Ovary (tissue), 9 donors: ENCODE results near the gene PPARD. TPM values are rescaled to one million over a fixed set of nuclear protein-coding genes. Genes with fewer than 3 reads are reported as not detected.
"Not testable (repeated sequence)": the region's sequence is repeated elsewhere in the genome, so short reads cannot be mapped to it uniquely, and the experiment has no call there.

Experiments used
- DNase-seq, 5 donors: peaks; one replicate each; pipeline ENCODE4 v3.0.0-alpha.2; 2019 to 2020
- H3K27ac ChIP-seq, 2 donors: fragments of 200-600 bp; one replicate each; pipeline versions ENCODE4 v1.5.1 to v1.8.0; 2019 to 2022
- H3K27me3 ChIP-seq: fragments of 200-600 bp; one replicate; pipeline ENCODE4 v1.8.0; 2022
- H3K36me3 ChIP-seq: fragments of 200-600 bp; sonication (generic); one replicate; pipeline ENCODE4 v1.5.1; 2019
- H3K4me1 ChIP-seq: one replicate; pipeline ENCODE4 v1.8.1; 2013; ENCODE audit warnings: mild to moderate bottlenecking, moderate library complexity; ENCODE audit not compliant: insufficient read depth
- H3K4me3 ChIP-seq: fragments of 200-600 bp; sonication (generic); one replicate; pipeline ENCODE4 v1.5.1; 2017
- H3K9me3 ChIP-seq, 2 donors: fragments of 200-600 bp in 1 of 2; sonication (generic) in 1 of 2; one replicate each; pipeline versions ENCODE4 v1.5.1 to v1.8.1; 2013 to 2019; ENCODE audit warnings: mild to moderate bottlenecking in 1 of 2, moderate library complexity in 1 of 2
- EP300 ChIP-seq: sonication (generic); formaldehyde crosslinking; IDR thresholded peaks from one replicate; pipeline ENCODE4 v1.6.1; 2017; ENCODE audit warnings: antibody characterized with exemption
- POLR2A ChIP-seq: fragments of 450-650 bp; IDR thresholded peaks from one replicate; pipeline ENCODE4 v1.6.1; 2017; ENCODE audit warnings: antibody characterized with exemption, mild to moderate bottlenecking, moderate library complexity
- WGBS, 3 donors: extraction: QIAGEN DNeasy Blood & Tissue Kit in 1 of 3; methylation state at CpG; one replicate each; pipeline versions ENCODE4 v1.1.5 to v1.1.7; 2013 to 2017; 5-methylcytosine and 5-hydroxymethylcytosine counted together
- intact Hi-C, 4 donors: fragments of 100-400 bp; cut with DNase I; formaldehyde crosslinking; loops; one replicate each; pipeline versions ENCODE4 v1.11.0 to v1.15.1; 2022 to 2023
- polyA plus RNA-seq, 2 donors: library from polyadenylated mRNA; stranded (reverse); fragments of 200-250 nt in 1 of 2; fragments of 350-450 nt in 1 of 2; fragmentation: Illumina TruSeq in 1 of 2; extraction: RNeasy Lipid Tissue Mini Kit (QIAGEN cat#74804) in 1 of 2; gene quantifications; one replicate each; pipeline ENCODE4 v1.2.3, GENCODE V29; 2013 to 2014
- total RNA-seq, 7 donors: library from RNA; depleted of rRNA in 2 of 7; stranded (reverse); fragments of >200 nt in 2 of 7; fragmentation: NEBNext Ultra II Directional in 3 of 7; extraction: Animal tissue kit (Norgen Biotek cat#: 25700) in 3 of 7; gene quantifications; one replicate each; pipeline versions ENCODE4 v1.1.0 to v1.2.4, GENCODE V29; 2016 to 2023
- TF ChIP-seq, protein P1 (sequence below), 3 donors: fragments of 450-650 bp in 2 of 3; fragments of 200-600 bp in 1 of 3; IDR thresholded peaks; one replicate each; pipeline versions ENCODE4 v1.5.1 to v1.8.0; 2016 to 2022; ENCODE audit warnings: antibody characterized with exemption in 3 of 3, mild to moderate bottlenecking in 1 of 3
- donor health status: DM: no; HTN: no; CAD: no; lungs with moderate emphysema.
- donor health status: DM: no; HTN: no; CAD: no.
- donor health status: Bipolar disorder and iron deficiency.
- donor health status: DM: yes; HTN: yes; CAD: no.
- donor health status: DM: no; HTN: no; CAD: no.
- donor health status: DM: yes; HTN: yes; CAD: no.

Gene PPARD
- total and polyA plus RNA-seq, 9 donors, result 7.9 to 55.9 (median 25.0) TPM

- H3K4me1 ChIP-seq, result no peaks in the 10 kb centered on the region
- H3K27me3 ChIP-seq, result no peaks in the 10 kb centered on the region
- H3K9me3 ChIP-seq, result no peaks in the 10 kb centered on the region
- no peak for DNase-seq
- intact Hi-C loops, result no loop called here
- no peak overlapping the region for H3K27ac ChIP-seq
- H3K36me3 ChIP-seq, result no peaks in the 10 kb centered on the region
- 70 to 92% (median 74%) methylated on average over 1 of the region's 1 CpG for WGBS, 3 donors
- H3K4me3 ChIP-seq, result no peak overlapping the region
- TF ChIP-seq POLR2A, result no peak
- TF ChIP-seq, protein P1, sequence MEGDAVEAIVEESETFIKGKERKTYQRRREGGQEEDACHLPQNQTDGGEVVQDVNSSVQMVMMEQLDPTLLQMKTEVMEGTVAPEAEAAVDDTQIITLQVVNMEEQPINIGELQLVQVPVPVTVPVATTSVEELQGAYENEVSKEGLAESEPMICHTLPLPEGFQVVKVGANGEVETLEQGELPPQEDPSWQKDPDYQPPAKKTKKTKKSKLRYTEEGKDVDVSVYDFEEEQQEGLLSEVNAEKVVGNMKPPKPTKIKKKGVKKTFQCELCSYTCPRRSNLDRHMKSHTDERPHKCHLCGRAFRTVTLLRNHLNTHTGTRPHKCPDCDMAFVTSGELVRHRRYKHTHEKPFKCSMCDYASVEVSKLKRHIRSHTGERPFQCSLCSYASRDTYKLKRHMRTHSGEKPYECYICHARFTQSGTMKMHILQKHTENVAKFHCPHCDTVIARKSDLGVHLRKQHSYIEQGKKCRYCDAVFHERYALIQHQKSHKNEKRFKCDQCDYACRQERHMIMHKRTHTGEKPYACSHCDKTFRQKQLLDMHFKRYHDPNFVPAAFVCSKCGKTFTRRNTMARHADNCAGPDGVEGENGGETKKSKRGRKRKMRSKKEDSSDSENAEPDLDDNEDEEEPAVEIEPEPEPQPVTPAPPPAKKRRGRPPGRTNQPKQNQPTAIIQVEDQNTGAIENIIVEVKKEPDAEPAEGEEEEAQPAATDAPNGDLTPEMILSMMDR (IDR thresholded peaks at IDR 0.05), result no peak
- no peak for TF ChIP-seq EP300
Measured at GRCh38 chr6:35304299-35304698, 38.1 kb upstream of the PPARD start.

DNA sequence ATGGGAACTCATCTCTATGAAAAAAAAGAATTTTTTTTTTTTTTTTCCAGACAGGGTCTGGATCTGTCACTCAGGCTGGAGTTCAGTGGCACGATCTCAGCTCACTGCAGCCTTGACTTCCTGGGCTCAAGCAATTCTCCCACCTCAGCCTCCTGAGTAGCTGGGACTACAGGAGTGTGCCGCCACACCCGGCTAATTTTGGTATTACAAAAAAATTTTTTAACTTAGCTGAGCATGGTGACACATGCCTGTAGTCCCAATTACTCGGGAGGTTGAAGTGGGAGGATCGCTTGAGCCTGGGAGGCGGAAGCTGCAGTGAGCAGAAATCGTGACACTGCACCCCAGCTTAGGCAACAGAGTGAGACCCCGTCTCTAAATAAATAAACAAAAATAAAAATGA lies 37.2 kb upstream of the PPARD start:
- H3K4me1 ChIP-seq, result no peaks in the 10 kb centered on the region
- no peak for TF ChIP-seq EP300
- no peak for TF ChIP-seq POLR2A
- TF ChIP-seq, protein P1 (IDR thresholded peaks at IDR 0.05), result no peak
- H3K36me3 ChIP-seq, result no peaks in the 10 kb centered on the region
- H3K27me3 ChIP-seq, result no peaks in the 10 kb centered on the region
- DNase-seq, result no peak
- H3K9me3 ChIP-seq, result no peaks in the 10 kb centered on the region
- no peak overlapping the region for H3K4me3 ChIP-seq
- WGBS, 3 donors, result 86 to 89% (median 88%) methylated on average over 8 of the region's 8 CpGs
- intact Hi-C loops, result no loop called here
- H3K27ac ChIP-seq, result no peak overlapping the region

DNA sequence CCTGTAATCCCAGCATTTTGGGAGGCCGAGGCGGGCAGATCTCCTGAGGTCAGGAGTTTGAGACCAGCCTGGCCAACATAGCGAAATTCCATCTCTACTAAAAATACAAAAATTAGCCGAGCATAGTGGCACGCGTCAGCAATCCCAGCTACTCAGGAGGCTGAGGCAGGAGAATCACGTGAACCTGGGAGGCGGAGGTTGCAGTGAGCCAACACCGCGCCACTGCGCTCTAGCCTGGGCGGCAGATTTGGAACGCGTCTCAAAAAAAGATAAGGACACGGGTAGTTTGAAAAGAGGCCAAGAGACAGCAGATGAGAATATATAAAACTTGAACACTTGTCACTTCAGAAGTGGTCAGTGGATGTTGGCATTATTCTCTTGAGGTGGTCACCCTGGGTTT lies 35.2 kb upstream of the PPARD start:
- H3K9me3 ChIP-seq, H3K4me1 ChIP-seq, intact Hi-C loops, H3K27me3 ChIP-seq, H3K4me3 ChIP-seq, H3K27ac ChIP-seq, DNase-seq, H3K36me3 ChIP-seq: not testable (repeated sequence)
- WGBS, 3 donors, result 66 to 81% (median 69%) methylated on average over 15 of the region's 15 CpGs

DNA sequence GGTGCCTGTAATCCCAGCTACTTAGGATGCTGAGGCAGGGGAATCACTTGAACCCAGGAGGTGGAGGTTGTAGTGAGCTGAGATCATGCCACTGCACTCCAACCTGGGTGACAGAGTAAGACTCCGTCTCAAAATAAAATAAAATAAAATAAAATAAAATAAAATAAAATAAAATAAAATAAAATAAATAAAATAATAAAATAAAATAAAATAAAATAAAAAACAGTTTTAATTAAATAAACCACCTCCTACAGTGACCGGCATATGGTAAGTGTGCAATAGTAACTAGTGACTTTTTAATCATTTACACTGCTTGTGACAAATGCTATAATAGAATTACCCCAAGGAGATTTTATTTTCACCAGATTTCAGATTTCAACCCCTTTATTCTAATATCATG lies 33.8 kb upstream of the PPARD start:
- H3K4me3 ChIP-seq, DNase-seq, H3K4me1 ChIP-seq, intact Hi-C loops, H3K36me3 ChIP-seq, H3K27me3 ChIP-seq, H3K27ac ChIP-seq, H3K9me3 ChIP-seq: not testable (repeated sequence)
- 90 to 95% (median 92%) methylated on average over 2 of the region's 2 CpGs for WGBS, 3 donors

GRCh38 chr6:35309611-35310264 lies 32.6 kb upstream of the PPARD start:
- H3K4me3 ChIP-seq, result no peak overlapping the region
- no peak overlapping the region for H3K27ac ChIP-seq
- H3K27me3 ChIP-seq, result no peaks in the 10 kb centered on the region
- H3K36me3 ChIP-seq, result no peaks in the 10 kb centered on the region
- intact Hi-C loops, result no loop called here
- H3K4me1 ChIP-seq, result no peaks in the 10 kb centered on the region
- DNase-seq, result no peak
- TF ChIP-seq EP300 (no peak), POLR2A (no peak)
- TF ChIP-seq, protein P1 (IDR thresholded peaks at IDR 0.05), result no peak
- H3K9me3 ChIP-seq, result no peaks in the 10 kb centered on the region
- WGBS, 3 donors, result 82 to 88% (median 86%) methylated on average over 9 of the region's 9 CpGs
